Measurements from ENCODE around the gene STK16. TPM values are rescaled to one million over a fixed set of nuclear protein-coding genes. Genes with fewer than 3 reads are reported as not detected.
A peak's percentile ranks its signal among the peaks of the same experiment; 100 is the strongest.

STK16 gene
- total RNA-seq, 8 experiments from 2014 or later = 14.6 to 36.9 (median 23.7) TPM

GRCh38 chr2:219218217-219218731 lies 27.0 kb upstream of the STK16 start:
- Histone ChIP-seq H3K27ac (peak overlapping the region; percentile 72 to 87), H3K4me3 (peak overlapping the region; percentile 41 to 60 (median 50)), H3K4me1 (replicated peaks in 1 of 2) (peaks cover 12 to 13% of the 10 kb centered on the region in 2 donors)
- WGBS, 10 experiments = 0 to 3% (median 0%) methylated on average over 1 to 6 of the region's 37 CpGs; no CpG with 5 or more reads in 4 of the 10 experiments
- in situ Hi-C loops (cut with MboI; ENCODE audit: low pct_unique_long_range_greater_than_20kb in 2 of 9, low sequenced_read_pairs in 9 of 9, unreplicated experiment in 9 of 9) = no loop called here
- peak; percentile 43 to 76 (median 53) for ATAC-seq (replicated peaks in 6 of 8)

DNA sequence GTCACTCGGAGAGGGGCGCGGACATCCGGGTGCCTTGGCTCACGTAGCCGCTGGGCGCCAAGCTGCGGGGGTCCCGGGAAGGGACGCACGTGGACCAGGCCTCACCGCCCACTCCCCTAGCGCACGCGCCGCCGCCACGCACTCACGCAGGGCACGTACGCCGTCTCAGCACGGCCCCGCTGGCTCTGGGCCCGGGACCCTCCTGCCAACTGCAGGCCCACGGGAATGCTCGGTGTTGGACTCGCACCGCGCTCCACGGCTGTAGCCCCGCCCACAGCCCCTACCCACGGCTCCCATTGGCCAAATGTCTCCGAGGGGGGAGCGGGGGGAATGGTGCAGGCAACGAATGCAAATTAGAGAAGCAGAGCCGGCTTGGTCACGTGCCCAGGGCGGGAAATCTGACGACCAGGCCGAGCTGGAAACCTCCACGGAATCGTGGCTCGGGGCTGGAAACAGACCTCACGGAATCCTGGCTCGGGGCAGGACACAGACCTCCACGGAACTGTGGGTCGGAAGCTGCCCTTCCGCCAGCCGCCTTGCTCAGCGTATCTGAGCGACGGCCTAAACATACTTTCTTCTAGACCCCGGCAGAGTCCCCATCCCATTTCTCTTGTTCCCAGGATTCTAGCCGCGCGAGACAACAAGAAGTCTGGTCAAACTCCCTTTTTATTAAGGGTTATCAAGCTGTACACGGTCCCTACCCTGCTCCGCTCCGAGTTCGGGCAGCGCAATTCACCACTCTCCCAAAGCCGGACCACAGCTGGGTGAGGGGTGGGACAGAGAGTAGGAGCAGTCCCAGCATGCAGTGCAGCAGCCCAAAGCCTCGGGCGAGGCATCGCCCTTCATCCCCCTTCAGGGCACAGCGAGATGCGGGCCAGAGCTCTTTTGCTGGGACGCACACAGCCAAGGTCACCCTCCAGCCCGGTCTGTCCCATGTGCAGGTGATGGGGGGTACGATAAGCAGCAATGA lies 26.3 kb upstream of the STK16 start, which contains the start of gene ABCB6:
Gene ABCB6 (minus strand): TSS at position 227 of the 970 bp plus-strand sequence. CDS start 285 bp downstream, outside the sequence.
- Histone ChIP-seq H3K4me1 (replicated peaks in 1 of 2) (peaks cover 12 to 13% of the 10 kb centered on the region in 2 donors), H3K27ac (peak within 1 kb of the TSS; percentile 72 to 87), H3K4me3 (peak within 1 kb of the TSS; percentile 41 to 60 (median 50))
- in situ Hi-C loops (cut with MboI; ENCODE audit: low pct_unique_long_range_greater_than_20kb in 2 of 9, low sequenced_read_pairs in 9 of 9, unreplicated experiment in 9 of 9) = no loop called here
- WGBS, 10 experiments = 0 to 60% (median 20%) methylated on average over 1 to 19 of the region's 71 CpGs; no CpG with 5 or more reads in 4 of the 10 experiments
- ATAC-seq (replicated peaks in 6 of 8) = peak; percentile 66 to 89 (median 84)

- no peak for ATAC-seq (replicated peaks in 6 of 8)
- peaks cover 12 to 13% of the 10 kb centered on the region in 2 donors for H3K4me1 ChIP-seq (replicated peaks in 1 of 2)
- H3K27ac ChIP-seq = no peak overlapping the region
- WGBS, 10 experiments = 87 to 100% (median 95%) methylated on average over 1 to 9 of the region's 18 CpGs; no CpG with 5 or more reads in 2 of the 10 experiments
- in situ Hi-C loops (cut with MboI; ENCODE audit: low pct_unique_long_range_greater_than_20kb in 2 of 9, low sequenced_read_pairs in 9 of 9, unreplicated experiment in 9 of 9) = no loop called here
- peak overlapping the region in 1 of 5 donors; percentile 50 for H3K4me3 ChIP-seq
Observed at GRCh38 chr2:219219784-219220532, 25.3 kb upstream of the STK16 start.

GRCh38 chr2:219220652-219221402 lies 24.5 kb upstream of the STK16 start:
- no peak overlapping the region for H3K4me3 ChIP-seq
- WGBS, 10 experiments = 82 to 100% (median 100%) methylated on average over 2 to 4 of the region's 19 CpGs; no CpG with 5 or more reads in 4 of the 10 experiments
- H3K27ac ChIP-seq = no peak overlapping the region
- in situ Hi-C loops (cut with MboI; ENCODE audit: low pct_unique_long_range_greater_than_20kb in 2 of 9, low sequenced_read_pairs in 9 of 9, unreplicated experiment in 9 of 9) = no loop called here
- peaks cover 12 to 13% of the 10 kb centered on the region in 2 donors for H3K4me1 ChIP-seq (replicated peaks in 1 of 2)
- ATAC-seq (replicated peaks in 6 of 8) = no peak

GRCh38 chr2:219221957-219222518 lies 23.2 kb upstream of the STK16 start:
- no peak for ATAC-seq (replicated peaks in 6 of 8)
- in situ Hi-C loops (cut with MboI; ENCODE audit: low pct_unique_long_range_greater_than_20kb in 2 of 9, low sequenced_read_pairs in 9 of 9, unreplicated experiment in 9 of 9) = no loop called here
- 80 to 100% (median 92%) methylated on average over 1 to 5 of the region's 16 CpGs; no CpG with 5 or more reads in 2 of the 10 experiments for WGBS, 10 experiments
- peaks cover 11 to 12% of the 10 kb centered on the region in 2 donors for H3K4me1 ChIP-seq (replicated peaks in 1 of 2)
- no peak overlapping the region for H3K27ac ChIP-seq
- H3K4me3 ChIP-seq = no peak overlapping the region

GRCh38 chr2:219223831-219224610 lies 21.3 kb upstream of the STK16 start:
- ATAC-seq (replicated peaks in 6 of 8) = no peak
- H3K4me3 ChIP-seq = no peak overlapping the region
- WGBS, 10 experiments = 81 to 100% (median 92%) methylated on average over 3 to 21 of the region's 31 CpGs; no CpG with 5 or more reads in 2 of the 10 experiments
- peaks cover 16% of the 10 kb centered on the region in 2 donors for H3K4me1 ChIP-seq (replicated peaks in 1 of 2)
- no peak overlapping the region for H3K27ac ChIP-seq
- in situ Hi-C loops (cut with MboI; ENCODE audit: low pct_unique_long_range_greater_than_20kb in 2 of 9, low sequenced_read_pairs in 9 of 9, unreplicated experiment in 9 of 9) = no loop called here

DNA sequence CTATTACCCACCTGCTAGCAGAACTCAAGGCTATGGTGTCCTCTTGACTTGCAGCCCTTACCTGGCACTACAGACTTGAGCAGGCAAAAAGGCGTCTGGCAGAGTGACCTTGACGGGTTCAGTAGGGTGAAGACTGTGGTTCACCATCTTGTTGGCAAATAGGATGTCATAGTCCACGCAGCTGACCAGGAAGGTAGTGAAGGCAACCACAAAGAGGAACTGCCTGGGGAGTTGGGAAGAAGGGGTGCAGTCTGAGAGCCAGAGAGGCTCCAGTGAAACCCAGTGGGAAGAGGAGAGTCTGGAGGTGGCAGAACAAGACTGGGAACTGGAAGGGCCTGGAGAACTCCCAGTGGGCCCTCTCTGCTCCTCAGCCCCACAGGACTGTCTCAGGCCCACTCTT lies 19.9 kb upstream of the STK16 start:
- WGBS, 10 experiments = 80 to 100% (median 98%) methylated on average over 1 to 3 of the region's 3 CpGs; no CpG with 5 or more reads in 2 of the 10 experiments
- in situ Hi-C loops (cut with MboI; ENCODE audit: low pct_unique_long_range_greater_than_20kb in 2 of 9, low sequenced_read_pairs in 9 of 9, unreplicated experiment in 9 of 9) = no loop called here
- ATAC-seq (replicated peaks in 6 of 8) = no peak
- Histone ChIP-seq H3K27ac (no peak overlapping the region), H3K4me3 (no peak overlapping the region), H3K4me1 (replicated peaks in 1 of 2) (peaks cover 10 to 11% of the 10 kb centered on the region in 2 donors)

DNA sequence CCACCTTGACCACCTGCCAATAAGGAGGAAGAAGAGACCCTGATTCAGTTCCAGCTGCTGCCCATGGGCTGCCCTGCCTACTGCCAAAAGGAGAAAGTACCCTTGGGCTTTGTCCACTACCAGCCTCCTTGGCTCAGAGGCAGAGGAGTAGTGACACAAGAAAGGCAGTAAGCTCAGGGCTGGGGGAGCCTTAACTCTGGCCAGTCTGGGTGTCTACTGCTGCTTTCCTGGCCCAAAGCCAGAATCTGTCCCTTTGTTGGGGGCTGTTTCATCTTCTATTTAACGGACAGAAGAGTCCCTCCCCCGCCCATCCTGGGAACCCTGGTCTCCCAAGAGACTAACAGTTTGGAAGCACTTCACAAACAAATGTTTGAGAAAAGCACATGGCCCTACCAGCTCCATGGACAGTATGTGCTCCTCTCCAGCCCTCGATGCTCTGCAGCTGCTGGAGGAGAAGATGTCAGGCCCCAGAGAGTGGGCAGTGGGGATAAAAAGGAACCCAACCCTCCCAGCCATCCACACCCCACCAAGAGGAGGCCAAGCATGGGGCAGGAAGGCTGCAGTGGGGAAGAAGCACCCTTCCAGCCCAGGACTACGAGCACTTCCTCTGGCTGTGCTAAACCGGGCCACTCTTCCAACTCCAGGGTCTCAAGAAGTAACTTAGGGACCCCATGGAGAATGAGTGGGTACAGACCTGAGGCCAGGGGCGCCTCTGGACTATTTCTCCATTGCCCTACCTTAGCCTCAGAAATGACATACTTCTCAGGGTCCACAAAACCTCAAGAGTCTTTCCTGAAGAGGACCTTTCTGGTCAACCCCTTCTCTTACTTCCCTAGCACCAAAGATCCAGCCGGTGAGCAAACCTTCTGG lies 17.0 kb upstream of the STK16 start:
- peak overlapping the region; percentile 55 to 90 (median 87) for H3K4me3 ChIP-seq
- ATAC-seq (replicated peaks in 6 of 8) = no peak
- peak overlapping the region; percentile 92 to 95 for H3K27ac ChIP-seq
- 0 to 100% (median 45%) methylated on average over 1 to 5 of the region's 7 CpGs; no CpG with 5 or more reads in 2 of the 10 experiments for WGBS, 10 experiments
- peaks cover 17 to 18% of the 10 kb centered on the region in 2 donors for H3K4me1 ChIP-seq (replicated peaks in 1 of 2)
- in situ Hi-C loops (cut with MboI; ENCODE audit: low pct_unique_long_range_greater_than_20kb in 2 of 9, low sequenced_read_pairs in 9 of 9, unreplicated experiment in 9 of 9) = no loop called here

- in situ Hi-C loops (cut with MboI; ENCODE audit: low pct_unique_long_range_greater_than_20kb in 2 of 9, low sequenced_read_pairs in 9 of 9, unreplicated experiment in 9 of 9) = no loop called here
- peak in 2 of 8 experiments; percentile 10 to 12 for ATAC-seq (replicated peaks in 6 of 8)
- peak overlapping the region; percentile 92 to 95 for H3K27ac ChIP-seq
Observed at GRCh38 chr2:219228911-219229304, 16.4 kb upstream of the STK16 start.

GRCh38 chr2:219229305-219230058 lies 15.8 kb upstream of the STK16 start, which contains the start of the genes ANKZF1 and ATG9A:
Gene ANKZF1, plus strand, starts transcription at chr2:219229806. Its CDS starts 452 bp downstream, at chr2:219230258.
Gene ATG9A, minus strand, starts transcription at chr2:219229636. Its CDS starts 1,612 bp downstream, at chr2:219228024.
- Histone ChIP-seq H3K4me1 (replicated peaks in 1 of 2) (peaks cover 17 to 18% of the 10 kb centered on the region in 2 donors), H3K4me3 (peak within 1 kb of the TSS; percentile 55 to 90 (median 87)), H3K27ac (peak within 1 kb of the TSS; percentile 92 to 95)
- peak; percentile 93 to 98 (median 97) for ATAC-seq (replicated peaks in 6 of 8)
- in situ Hi-C loops (cut with MboI; ENCODE audit: low pct_unique_long_range_greater_than_20kb in 2 of 9, low sequenced_read_pairs in 9 of 9, unreplicated experiment in 9 of 9) = no loop called here
- 0 to 7% (median 1%) methylated on average over 1 to 26 of the region's 80 CpGs; no CpG with 5 or more reads in 3 of the 10 experiments for WGBS, 10 experiments

More at GRCh38 chr2:219228911-219229304, 16.4 kb upstream of the STK16 start:
- peaks cover 17 to 18% of the 10 kb centered on the region in 2 donors for H3K4me1 ChIP-seq (replicated peaks in 1 of 2)
- H3K4me3 ChIP-seq = peak overlapping the region; percentile 55 to 90 (median 87)
- WGBS, 10 experiments = 0 to 20% (median 0%) methylated on average over 1 to 4 of the region's 19 CpGs; no CpG with 5 or more reads in 6 of the 10 experiments

Data from motor neuron (in vitro differentiated cells).